Chondrocyte (in vitro differentiated cells): Measurements from ENCODE around the gene CHCHD3. TPM values are rescaled to one million over a fixed set of nuclear protein-coding genes. Genes with fewer than 3 reads are reported as not detected.

Source experiments
- DNase-seq: peaks from one replicate; pipeline ENCODE4 v3.0.0; 2021; ENCODE audit warnings: mixed read lengths, low spot score
- H3K27ac Mint-ChIP-seq: one replicate; pipeline ENCODE4 v1.8.0; 2021; ENCODE audit warnings: mild to moderate bottlenecking, moderate library complexity, mixed read lengths; ENCODE audit not compliant: unreplicated experiment
- H3K27me3 Mint-ChIP-seq: 2 replicates; pipeline ENCODE4 v1.8.0; 2021; ENCODE audit warnings: low read depth, mixed read lengths
- H3K36me3 Mint-ChIP-seq: 2 replicates; pipeline ENCODE4 v1.8.0; 2021; ENCODE audit warnings: low read depth, mixed read lengths
- H3K4me1 Mint-ChIP-seq: 2 replicates; pipeline ENCODE4 v1.8.0; 2021; ENCODE audit warnings: low read depth, mild to moderate bottlenecking, mixed read lengths
- H3K4me3 Mint-ChIP-seq: one replicate; pipeline ENCODE4 v1.8.0; 2021; ENCODE audit warnings: mild to moderate bottlenecking, moderate library complexity, mixed read lengths; ENCODE audit not compliant: unreplicated experiment
- H3K9me3 Mint-ChIP-seq: 2 replicates; pipeline ENCODE4 v1.8.0; 2021; ENCODE audit warnings: low read depth, mixed read lengths
- CTCF ChIP-seq: fragments of 200-600 bp; sonication (generic); IDR thresholded peaks from 2 replicates; pipeline ENCODE4 v1.5.0; 2021; ENCODE audit warnings: antibody characterized with exemption, mild to moderate bottlenecking, moderate library complexity
- total RNA-seq: library from RNA; stranded (reverse); gene quantifications from 3 replicates; pipeline ENCODE4 v1.2.1, GENCODE V29; 2021

Gene CHCHD3
- total RNA-seq, 1 donor from 2014 or later = 42.6 TPM

GRCh38 chr7:132789281-132789680 is 292.6 kb downstream of the CHCHD3 start:
- H3K4me1 Mint-ChIP-seq = peaks cover 3% of the 10 kb centered on the region
- DNase-seq = no peak
- H3K27ac Mint-ChIP-seq = no peak overlapping the region
- H3K9me3 Mint-ChIP-seq = no peaks in the 10 kb centered on the region
- H3K36me3 Mint-ChIP-seq = peaks cover 5% of the 10 kb centered on the region
- no peak for TF ChIP-seq CTCF
- H3K4me3 Mint-ChIP-seq = no peak overlapping the region
- H3K27me3 Mint-ChIP-seq = no peaks in the 10 kb centered on the region

- peaks cover 15% of the 10 kb centered on the region for H3K4me1 Mint-ChIP-seq
- no peak overlapping the region for H3K4me3 Mint-ChIP-seq
- DNase-seq = no peak
- H3K36me3 Mint-ChIP-seq = peaks cover 4% of the 10 kb centered on the region
- no peak overlapping the region for H3K27ac Mint-ChIP-seq
- TF ChIP-seq CTCF = no peak
- H3K9me3 Mint-ChIP-seq = no peaks in the 10 kb centered on the region
- H3K27me3 Mint-ChIP-seq = no peaks in the 10 kb centered on the region
Measured at GRCh38 chr7:132785870-132786269, 296.0 kb downstream of the CHCHD3 start.

- Mint-ChIP-seq H3K27ac (peak overlapping the region; percentile 68), H3K27me3 (no peaks in the 10 kb centered on the region), H3K4me3 (no peak overlapping the region), H3K4me1 (peaks cover 15% of the 10 kb centered on the region), H3K9me3 (no peaks in the 10 kb centered on the region), H3K36me3 (peaks cover 4% of the 10 kb centered on the region)
- TF ChIP-seq CTCF = no peak
- no peak for DNase-seq
Measured at GRCh38 chr7:132784406-132784805, 297.5 kb downstream of the CHCHD3 start.

GRCh38 chr7:132783824-132784223 is 298.1 kb downstream of the CHCHD3 start:
- Mint-ChIP-seq H3K36me3 (peaks cover 4% of the 10 kb centered on the region), H3K4me1 (peaks cover 15% of the 10 kb centered on the region), H3K4me3 (no peak overlapping the region), H3K27ac (peak overlapping the region; percentile 68), H3K27me3 (no peaks in the 10 kb centered on the region), H3K9me3 (no peaks in the 10 kb centered on the region)
- no peak for DNase-seq
- no peak for TF ChIP-seq CTCF

GRCh38 chr7:132782777-132783640 is 298.9 kb downstream of the CHCHD3 start:
- no peak for TF ChIP-seq CTCF
- Mint-ChIP-seq H3K36me3 (peaks cover 6% of the 10 kb centered on the region), H3K4me3 (no peak overlapping the region), H3K27ac (no peak overlapping the region), H3K4me1 (peaks cover 15% of the 10 kb centered on the region), H3K9me3 (no peaks in the 10 kb centered on the region), H3K27me3 (no peaks in the 10 kb centered on the region)
- no peak for DNase-seq
